ENCODE results near the gene PLXNA1.

PLXNA1 gene

DNA sequence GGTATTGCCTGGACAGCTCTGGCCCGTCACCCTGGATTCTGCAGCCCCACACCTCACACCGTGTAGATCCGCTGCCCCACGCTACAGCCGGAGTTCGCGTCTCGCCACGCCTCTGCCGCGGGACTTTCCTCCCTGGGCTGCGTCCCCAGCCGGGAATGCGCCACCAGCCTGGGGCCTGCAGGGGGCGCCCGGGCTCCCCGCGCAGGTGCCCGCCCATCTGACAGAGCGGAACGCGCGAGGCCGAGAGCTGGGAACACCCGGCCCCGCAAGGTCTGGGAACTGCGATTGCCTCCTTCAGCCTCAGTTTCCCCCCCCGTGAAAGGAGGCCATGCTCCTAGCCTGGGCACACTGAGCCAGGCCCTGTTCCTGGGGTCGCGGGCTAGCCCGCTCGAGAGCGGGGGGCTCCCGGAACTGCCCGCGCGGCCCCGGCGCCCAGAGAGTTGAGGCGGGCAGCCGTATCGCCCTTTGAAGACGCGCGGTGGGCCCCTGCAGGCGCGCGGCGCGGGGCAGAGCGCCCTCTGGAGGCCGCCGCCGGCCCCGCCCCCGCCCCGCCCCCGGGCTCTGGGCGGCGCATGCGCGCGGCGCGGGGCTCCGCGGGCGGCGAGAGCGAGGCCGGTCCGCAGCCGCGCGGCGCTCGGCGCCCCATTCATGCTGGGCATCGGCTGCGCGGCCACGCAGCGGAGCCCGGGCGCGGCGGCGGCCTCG, at the start of gene PLXNA1:
Gene PLXNA1 (plus strand): TSS at position 645 of the 705 bp plus-strand sequence. CDS start 5,479 bp downstream, outside the sequence.
- H3K9ac ChIP-seq (ENCODE audit: low read depth, low read length), result peak within 1 kb of the TSS; percentile 75
- H3K27ac ChIP-seq (ENCODE audit: low read length), result peak within 1 kb of the TSS; percentile 83
- H4K20me1 ChIP-seq (ENCODE audit: insufficient read depth, low read length), result peaks cover 40% of the 10 kb centered on the region
- peak within 1 kb of the TSS; percentile 96 for H3K4me2 ChIP-seq (ENCODE audit: insufficient read depth, low read length)
- H3K36me3 ChIP-seq (ENCODE audit: insufficient read depth, low read length), result no peaks in the 10 kb centered on the region
- ATAC-seq (ENCODE audit: insufficient read depth, low read depth) (peak; percentile 85), DNase-seq (peak; percentile 83)
- H3K4me1 ChIP-seq (ENCODE audit: insufficient read depth, low read length), result peaks cover 29% of the 10 kb centered on the region
- TF ChIP-seq, protein P1, sequence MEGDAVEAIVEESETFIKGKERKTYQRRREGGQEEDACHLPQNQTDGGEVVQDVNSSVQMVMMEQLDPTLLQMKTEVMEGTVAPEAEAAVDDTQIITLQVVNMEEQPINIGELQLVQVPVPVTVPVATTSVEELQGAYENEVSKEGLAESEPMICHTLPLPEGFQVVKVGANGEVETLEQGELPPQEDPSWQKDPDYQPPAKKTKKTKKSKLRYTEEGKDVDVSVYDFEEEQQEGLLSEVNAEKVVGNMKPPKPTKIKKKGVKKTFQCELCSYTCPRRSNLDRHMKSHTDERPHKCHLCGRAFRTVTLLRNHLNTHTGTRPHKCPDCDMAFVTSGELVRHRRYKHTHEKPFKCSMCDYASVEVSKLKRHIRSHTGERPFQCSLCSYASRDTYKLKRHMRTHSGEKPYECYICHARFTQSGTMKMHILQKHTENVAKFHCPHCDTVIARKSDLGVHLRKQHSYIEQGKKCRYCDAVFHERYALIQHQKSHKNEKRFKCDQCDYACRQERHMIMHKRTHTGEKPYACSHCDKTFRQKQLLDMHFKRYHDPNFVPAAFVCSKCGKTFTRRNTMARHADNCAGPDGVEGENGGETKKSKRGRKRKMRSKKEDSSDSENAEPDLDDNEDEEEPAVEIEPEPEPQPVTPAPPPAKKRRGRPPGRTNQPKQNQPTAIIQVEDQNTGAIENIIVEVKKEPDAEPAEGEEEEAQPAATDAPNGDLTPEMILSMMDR (IDR thresholded peaks at IDR 0.05; ENCODE audit: borderline replicate concordance, extremely low read depth, low read length, poor library complexity, severe bottlenecking), result peak; percentile 82
- no peak for TF ChIP-seq EZH2 (IDR thresholded peaks at IDR 0.05; ENCODE audit: borderline replicate concordance, low read depth, low read length, severe bottlenecking)
- H3K79me2 ChIP-seq (ENCODE audit: insufficient read depth, low read length), result peaks cover 42% of the 10 kb centered on the region
- H3K9me3 ChIP-seq (ENCODE audit: insufficient read depth, low read length, severe bottlenecking), result no peaks in the 10 kb centered on the region
- peak within 1 kb of the TSS; percentile 41 to 76; a peak in 3 of 4 replicates for H3K4me3 ChIP-seq (ENCODE audit: low read depth in 1 of 2, low read length in 2 of 2)
- peaks cover 7% of the 10 kb centered on the region for H3K27me3 ChIP-seq (ENCODE audit: insufficient read depth, low read length, poor library complexity)
- H2AFZ ChIP-seq (ENCODE audit: low read depth, low read length), result peak within 1 kb of the TSS; percentile 96

DNA sequence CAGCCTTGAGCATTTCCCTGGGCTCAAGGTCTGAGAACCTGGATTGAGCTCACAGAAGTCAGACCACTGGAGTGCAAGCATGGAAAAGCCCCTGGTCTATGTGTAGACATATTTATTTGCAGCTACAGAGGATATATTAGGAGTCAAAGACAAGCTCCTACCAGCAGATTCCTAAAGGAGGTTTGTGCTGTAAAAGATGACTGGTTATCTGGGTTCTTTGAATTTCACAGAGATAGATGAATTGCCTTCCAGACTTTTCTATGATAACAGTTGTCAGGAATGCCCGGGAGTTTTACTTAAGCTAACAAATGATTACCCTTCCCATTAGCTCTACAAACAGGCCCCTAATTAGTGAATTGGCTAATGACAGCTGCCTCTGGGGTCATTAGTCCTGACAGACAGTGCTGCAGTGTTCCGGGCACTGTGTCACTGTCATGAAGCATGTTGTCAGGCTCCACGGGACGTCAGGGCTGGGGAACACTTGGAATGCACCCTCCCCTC, 48.8 kb upstream of the PLXNA1 start:
- no peak for ATAC-seq (ENCODE audit: insufficient read depth, low read depth)
- Histone ChIP-seq H3K36me3 (ENCODE audit: insufficient read depth, low read length) (0 out of 2 replicates have a peak, but pooled peaks cover 3% of the 10 kb centered on the region), H3K4me1 (ENCODE audit: insufficient read depth, low read length) (no peaks in the 10 kb centered on the region), H3K9me3 (ENCODE audit: insufficient read depth, low read length, severe bottlenecking) (no peaks in the 10 kb centered on the region), H3K4me3 (ENCODE audit: low read depth in 1 of 2, low read length in 2 of 2) (no peak overlapping the region), H2AFZ (ENCODE audit: low read depth, low read length) (no peak overlapping the region), H3K27me3 (ENCODE audit: insufficient read depth, low read length, poor library complexity) (no peaks in the 10 kb centered on the region), H4K20me1 (ENCODE audit: insufficient read depth, low read length) (peaks cover 13% of the 10 kb centered on the region; the same call in 1 of the 2 replicates), H3K79me2 (ENCODE audit: insufficient read depth, low read length) (no peaks in the 10 kb centered on the region), H3K9ac (ENCODE audit: low read depth, low read length) (no peak overlapping the region), H3K4me2 (ENCODE audit: insufficient read depth, low read length) (no peak overlapping the region), H3K27ac (ENCODE audit: low read length) (no peak overlapping the region)
- DNase-seq, result no peak
- TF ChIP-seq, protein P1 (IDR thresholded peaks at IDR 0.05; ENCODE audit: borderline replicate concordance, extremely low read depth, low read length, poor library complexity, severe bottlenecking), result no peak
- TF ChIP-seq EZH2 (IDR thresholded peaks at IDR 0.05; ENCODE audit: borderline replicate concordance, low read depth, low read length, severe bottlenecking), result no peak

- DNase-seq (no peak), ATAC-seq (ENCODE audit: insufficient read depth, low read depth) (no peak)
- no peaks in the 10 kb centered on the region for H3K4me1 ChIP-seq (ENCODE audit: insufficient read depth, low read length)
- no peak overlapping the region for H3K27ac ChIP-seq (ENCODE audit: low read length)
- H4K20me1 ChIP-seq (ENCODE audit: insufficient read depth, low read length), result peaks cover 13% of the 10 kb centered on the region; the same call in 1 of the 2 replicates
- H3K4me3 ChIP-seq (ENCODE audit: low read depth in 1 of 2, low read length in 2 of 2), result no peak overlapping the region
- H3K79me2 ChIP-seq (ENCODE audit: insufficient read depth, low read length), result no peaks in the 10 kb centered on the region
- no peak overlapping the region for H2AFZ ChIP-seq (ENCODE audit: low read depth, low read length)
- TF ChIP-seq, protein P1 (IDR thresholded peaks at IDR 0.05; ENCODE audit: borderline replicate concordance, extremely low read depth, low read length, poor library complexity, severe bottlenecking), result no peak
- no peak for TF ChIP-seq EZH2 (IDR thresholded peaks at IDR 0.05; ENCODE audit: borderline replicate concordance, low read depth, low read length, severe bottlenecking)
- no peaks in the 10 kb centered on the region for H3K9me3 ChIP-seq (ENCODE audit: insufficient read depth, low read length, severe bottlenecking)
- no peaks in the 10 kb centered on the region for H3K27me3 ChIP-seq (ENCODE audit: insufficient read depth, low read length, poor library complexity)
- H3K4me2 ChIP-seq (ENCODE audit: insufficient read depth, low read length), result no peak overlapping the region
- no peak overlapping the region for H3K9ac ChIP-seq (ENCODE audit: low read depth, low read length)
- 0 out of 2 replicates have a peak, but pooled peaks cover 3% of the 10 kb centered on the region for H3K36me3 ChIP-seq (ENCODE audit: insufficient read depth, low read length)
Observed at GRCh38 chr3:126934991-126935390, 47.9 kb upstream of the PLXNA1 start.

Measured in DND-41 (cell line).